Measurements from ENCODE around the gene DNAH11. TPM values are rescaled to one million over a fixed set of nuclear protein-coding genes. Genes with fewer than 3 reads are reported as not detected.
A peak's percentile ranks its signal among the peaks of the same experiment; 100 is the strongest.

Gene DNAH11
- total RNA-seq, 8 experiments from 2014 or later, result 1.3 to 18.1 (median 2.4) TPM

DNA sequence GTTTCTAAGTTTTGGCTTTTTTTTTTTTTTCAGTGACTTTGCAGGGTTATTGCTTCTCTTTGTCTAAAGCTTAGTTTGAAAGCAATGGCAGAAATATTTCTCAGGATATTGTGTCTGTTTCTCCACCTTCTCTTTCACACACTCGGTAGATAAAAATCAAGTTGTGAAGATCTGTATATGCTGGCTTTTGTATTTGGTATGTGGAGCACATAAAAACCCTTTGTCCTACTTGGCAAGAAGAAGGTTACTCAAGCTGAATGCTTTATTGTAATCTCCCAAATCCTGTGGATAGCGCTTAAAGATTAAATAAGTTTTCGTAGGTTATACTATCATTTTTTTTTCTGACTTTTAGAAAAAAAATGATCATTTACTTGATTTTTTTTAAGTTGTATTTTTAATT, 230.5 kb downstream of the DNAH11 start:
- Histone ChIP-seq H3K27ac (no peak overlapping the region), H3K4me3 (no peak overlapping the region), H3K4me1 (replicated peaks in 1 of 2) (peaks cover 13 to 35% of the 10 kb centered on the region in 2 donors)
- ATAC-seq (replicated peaks in 6 of 8), result no peak
- WGBS, 10 experiments, result 0 to 77% (median 55%) methylated on average over 2 to 3 of the region's 3 CpGs; no CpG with 5 or more reads in 1 of the 10 experiments
- in situ Hi-C loops (cut with MboI; ENCODE audit: low pct_unique_long_range_greater_than_20kb in 2 of 9, low sequenced_read_pairs in 9 of 9, unreplicated experiment in 9 of 9), result loop anchor here in 5 of 9 experiments (25.0 kb wide), 2 partner anchors 511 to 986 kb away; partner anchors contain the start of gene SP8 (in 4 of the 5)

- in situ Hi-C loops (cut with MboI; ENCODE audit: low pct_unique_long_range_greater_than_20kb in 2 of 9, low sequenced_read_pairs in 9 of 9, unreplicated experiment in 9 of 9), result no loop called here
- WGBS, 10 experiments, result 33 to 100% (median 78%) methylated on average over 1 to 2 of the region's 2 CpGs; no CpG with 5 or more reads in 2 of the 10 experiments
- no peak for ATAC-seq (replicated peaks in 6 of 8)
- no peak overlapping the region for H3K4me3 ChIP-seq
- H3K27ac ChIP-seq, result no peak overlapping the region
- peaks cover 4 to 24% of the 10 kb centered on the region in 2 donors for H3K4me1 ChIP-seq (replicated peaks in 1 of 2)
Observed at GRCh38 chr7:21777921-21778320, 235.1 kb downstream of the DNAH11 start.

- peak in 5 of 8 experiments; percentile 36 to 91 (median 76) for ATAC-seq (replicated peaks in 6 of 8)
- Histone ChIP-seq H3K4me3 (no peak overlapping the region), H3K27ac (no peak overlapping the region), H3K4me1 (replicated peaks in 1 of 2) (peaks cover 0 to 15% of the 10 kb centered on the region in 2 donors)
- in situ Hi-C loops (cut with MboI; ENCODE audit: low pct_unique_long_range_greater_than_20kb in 2 of 9, low sequenced_read_pairs in 9 of 9, unreplicated experiment in 9 of 9), result no loop called here
- 30 to 89% (median 54%) methylated on average over 4 to 9 of the region's 9 CpGs; no CpG with 5 or more reads in 1 of the 10 experiments for WGBS, 10 experiments
Observed at GRCh38 chr7:21778953-21779352, 236.1 kb downstream of the DNAH11 start.

DNA sequence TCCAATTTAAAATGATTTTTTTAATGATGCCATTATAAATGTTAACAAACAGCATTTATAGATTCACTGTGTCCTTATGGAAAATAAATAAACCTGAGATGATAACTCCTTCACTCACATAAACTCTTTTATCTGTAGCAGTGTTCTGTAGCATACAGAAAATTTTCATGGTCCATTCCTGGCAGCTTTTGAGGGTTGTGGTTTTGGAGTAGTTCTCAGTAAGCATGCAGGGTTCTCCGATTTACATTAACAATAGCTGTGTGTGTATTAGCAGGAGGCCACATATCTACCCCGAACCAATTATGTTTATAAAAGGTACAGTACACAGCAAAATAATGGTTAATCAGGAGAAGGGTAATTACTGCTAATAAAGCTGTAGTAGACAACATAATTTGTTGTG, 240.2 kb downstream of the DNAH11 start:
- no peak overlapping the region for H3K27ac ChIP-seq
- WGBS, 10 experiments, result 0 to 100% (median 78%) methylated on average over 1 to 2 of the region's 2 CpGs; no CpG with 5 or more reads in 4 of the 10 experiments
- in situ Hi-C loops (cut with MboI; ENCODE audit: low pct_unique_long_range_greater_than_20kb in 2 of 9, low sequenced_read_pairs in 9 of 9, unreplicated experiment in 9 of 9), result no loop called here
- no peak overlapping the region for H3K4me3 ChIP-seq
- no peak for ATAC-seq (replicated peaks in 6 of 8)
- peaks cover 0 to 9% of the 10 kb centered on the region in 2 donors for H3K4me1 ChIP-seq (replicated peaks in 1 of 2)

GRCh38 chr7:21784989-21785388, 242.2 kb downstream of the DNAH11 start:
- no peak overlapping the region for H3K27ac ChIP-seq
- WGBS, 10 experiments, result 0 to 100% (median 59%) methylated on average over 1 to 4 of the region's 4 CpGs
- ATAC-seq (replicated peaks in 6 of 8), result no peak
- H3K4me1 ChIP-seq (replicated peaks in 1 of 2), result no peaks in the 10 kb centered on the region
- H3K4me3 ChIP-seq, result no peak overlapping the region
- in situ Hi-C loops (cut with MboI; ENCODE audit: low pct_unique_long_range_greater_than_20kb in 2 of 9, low sequenced_read_pairs in 9 of 9, unreplicated experiment in 9 of 9), result no loop called here

DNA sequence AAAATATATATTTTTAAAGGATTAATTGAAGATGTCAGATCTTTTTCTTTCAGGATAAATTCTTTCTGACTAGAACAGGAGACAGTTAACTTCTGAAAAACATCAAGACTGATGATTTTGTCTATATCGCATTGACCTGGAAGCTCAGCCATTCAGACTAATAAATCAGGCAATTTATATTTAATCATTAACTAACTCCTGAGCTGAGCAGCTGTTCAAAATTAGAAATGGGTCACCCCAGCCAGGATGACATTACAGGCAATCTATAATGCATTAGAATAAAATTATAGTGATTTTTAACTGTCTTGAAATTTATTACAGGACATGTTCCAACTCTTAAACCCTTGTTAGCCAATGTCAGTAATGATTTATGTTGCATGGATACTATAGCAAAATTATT, 263.0 kb downstream of the DNAH11 start:
- Histone ChIP-seq H3K4me3 (no peak overlapping the region), H3K27ac (no peak overlapping the region), H3K4me1 (replicated peaks in 1 of 2) (peaks cover 11 to 18% of the 10 kb centered on the region in 2 donors)
- whole genome bisulfite sequencing, 10 experiments, result 0 to 50% (median 31%) methylated on average over 1 of the region's 1 CpG; no CpG with 5 or more reads in 1 of the 10 experiments
- in situ Hi-C loops (cut with MboI; ENCODE audit: low pct_unique_long_range_greater_than_20kb in 2 of 9, low sequenced_read_pairs in 9 of 9, unreplicated experiment in 9 of 9), result no loop called here
- ATAC-seq (replicated peaks in 6 of 8), result peak in 3 of 8 experiments; percentile 42 to 51 (median 50)

GRCh38 chr7:21806388-21806787, 263.5 kb downstream of the DNAH11 start:
- WGBS, 10 experiments, result 8 to 92% (median 61%) methylated on average over 1 to 3 of the region's 3 CpGs; no CpG with 5 or more reads in 1 of the 10 experiments
- ATAC-seq (replicated peaks in 6 of 8), result no peak
- Histone ChIP-seq H3K27ac (no peak overlapping the region), H3K4me3 (no peak overlapping the region), H3K4me1 (replicated peaks in 1 of 2) (peaks cover 11 to 18% of the 10 kb centered on the region in 2 donors)
- in situ Hi-C loops (cut with MboI; ENCODE audit: low pct_unique_long_range_greater_than_20kb in 2 of 9, low sequenced_read_pairs in 9 of 9, unreplicated experiment in 9 of 9), result no loop called here

GRCh38 chr7:21819048-21819447, 276.2 kb downstream of the DNAH11 start:
- in situ Hi-C loops (cut with MboI; ENCODE audit: low pct_unique_long_range_greater_than_20kb in 2 of 9, low sequenced_read_pairs in 9 of 9, unreplicated experiment in 9 of 9), result no loop called here
- no peak for ATAC-seq (replicated peaks in 6 of 8)
- H3K4me3 ChIP-seq, result no peak overlapping the region
- WGBS, 10 experiments, result 0 to 100% (median 77%) methylated on average over 1 to 3 of the region's 3 CpGs; no CpG with 5 or more reads in 1 of the 10 experiments
- no peaks in the 10 kb centered on the region for H3K4me1 ChIP-seq (replicated peaks in 1 of 2)
- H3K27ac ChIP-seq, result no peak overlapping the region

- H3K4me3 ChIP-seq, result no peak overlapping the region
- no peak for ATAC-seq (replicated peaks in 6 of 8)
- H3K27ac ChIP-seq, result no peak overlapping the region
- WGBS, 10 experiments, result 8 to 80% (median 42%) methylated on average over 2 to 6 of the region's 6 CpGs
- in situ Hi-C loops (cut with MboI; ENCODE audit: low pct_unique_long_range_greater_than_20kb in 2 of 9, low sequenced_read_pairs in 9 of 9, unreplicated experiment in 9 of 9), result no loop called here
- no peaks in the 10 kb centered on the region for H3K4me1 ChIP-seq (replicated peaks in 1 of 2)
Observed at GRCh38 chr7:21828841-21829240, 286.0 kb downstream of the DNAH11 start.

- Histone ChIP-seq H3K27ac (no peak overlapping the region), H3K4me3 (no peak overlapping the region), H3K4me1 (replicated peaks in 1 of 2) (no peaks in the 10 kb centered on the region)
- no peak for ATAC-seq (replicated peaks in 6 of 8)
- in situ Hi-C loops (cut with MboI; ENCODE audit: low pct_unique_long_range_greater_than_20kb in 2 of 9, low sequenced_read_pairs in 9 of 9, unreplicated experiment in 9 of 9), result no loop called here
- WGBS, 10 experiments, result 36 to 100% (median 85%) methylated on average over 2 to 7 of the region's 7 CpGs
Observed at GRCh38 chr7:21829731-21830130, 286.9 kb downstream of the DNAH11 start.

GRCh38 chr7:21844742-21845141, 301.9 kb downstream of the DNAH11 start:
- Histone ChIP-seq H3K4me1 (replicated peaks in 1 of 2) (no peaks in the 10 kb centered on the region), H3K27ac (no peak overlapping the region), H3K4me3 (no peak overlapping the region)
- no peak for ATAC-seq (replicated peaks in 6 of 8)
- in situ Hi-C loops (cut with MboI; ENCODE audit: low pct_unique_long_range_greater_than_20kb in 2 of 9, low sequenced_read_pairs in 9 of 9, unreplicated experiment in 9 of 9), result no loop called here
- WGBS, 10 experiments, result 80 to 100% (median 89%) methylated on average over 1 of the region's 1 CpG; no CpG with 5 or more reads in 5 of the 10 experiments

GRCh38 chr7:21850531-21851285, 307.9 kb downstream of the DNAH11 start:
- WGBS, 10 experiments, result 32 to 100% (median 91%) methylated on average over 2 to 5 of the region's 5 CpGs; no CpG with 5 or more reads in 2 of the 10 experiments
- no peaks in the 10 kb centered on the region for H3K4me1 ChIP-seq (replicated peaks in 1 of 2)
- ATAC-seq (replicated peaks in 6 of 8), result peak in 2 of 8 experiments; percentile 28 to 40
- in situ Hi-C loops (cut with MboI; ENCODE audit: low pct_unique_long_range_greater_than_20kb in 2 of 9, low sequenced_read_pairs in 9 of 9, unreplicated experiment in 9 of 9), result no loop called here
- no peak overlapping the region for H3K4me3 ChIP-seq
- H3K27ac ChIP-seq, result no peak overlapping the region

GRCh38 chr7:21851559-21851967, 308.7 kb downstream of the DNAH11 start:
- Histone ChIP-seq H3K27ac (no peak overlapping the region), H3K4me1 (replicated peaks in 1 of 2) (no peaks in the 10 kb centered on the region), H3K4me3 (no peak overlapping the region)
- no peak for ATAC-seq (replicated peaks in 6 of 8)
- 60 to 100% (median 83%) methylated on average over 1 to 6 of the region's 6 CpGs; no CpG with 5 or more reads in 1 of the 10 experiments for WGBS, 10 experiments
- in situ Hi-C loops (cut with MboI; ENCODE audit: low pct_unique_long_range_greater_than_20kb in 2 of 9, low sequenced_read_pairs in 9 of 9, unreplicated experiment in 9 of 9), result no loop called here
